ENCODE results near the gene RNF26.

- TF ChIP-seq CTCF (conservative IDR thresholded peaks at IDR 0.05 in 1 of 2, IDR thresholded peaks at IDR 0.05 in 1 of 2; ENCODE audit: low read depth in 1 of 2, low read length in 2 of 2) (no peak), EZH2 (IDR thresholded peaks at IDR 0.05; ENCODE audit: low read length, missing control alignments) (no peak)
These were observed 50.0 kb downstream of the RNF26 start for GRCh38 chr11:119384332-119384731.

Data from fibroblast of lung (primary cell).